H1 (cell line): ENCODE data around the gene C1orf74. TPM values are rescaled to one million over a fixed set of nuclear protein-coding genes. Genes with fewer than 3 reads are reported as not detected.

Source experiments
- CTCF ChIA-PET: fragments of 300-600 bp; sonication (Branson Sonifier 250); formaldehyde crosslinking; loops from one replicate; lab custom pipeline; 2021; ENCODE audit not compliant: partially characterized antibody; lab: Charles Lee
- POLR2A ChIA-PET: fragments of 300-600 bp; sonication (Branson Sonifier 250); formaldehyde crosslinking; loops from one replicate; lab custom pipeline; 2021; ENCODE audit warnings: inconsistent platforms; ENCODE audit not compliant: partially characterized antibody; lab: Charles Lee
- DNase-seq, 2 experiments: peaks; one replicate each; pipeline versions ENCODE4 v3.0.0 to v3.0.0-alpha.2; 2010 to 2022; ENCODE audit warnings: low spot score in 2 of 2, low read depth in 1 of 2, mixed read lengths in 1 of 2
- FAIRE-seq: peaks from 2 replicates; lab custom pipeline; 2011; peaks lifted over from hg19 to GRCh38; lab: Jason Lieb, UNC
- H2AFZ ChIP-seq: 2 replicates; pipeline ENCODE4 v1.8.1; 2012; ENCODE audit warnings: low read length, inconsistent platforms
- H2AK5ac ChIP-seq: 2 replicates; pipeline ENCODE4 v1.6.1; 2013; ENCODE audit warnings: low read depth, low read length
- H2BK120ac ChIP-seq: replicated peaks from 2 replicates; pipeline ENCODE3; 2013; ENCODE audit warnings: low read depth, low read length, inconsistent platforms
- H2BK12ac ChIP-seq: 2 replicates; pipeline ENCODE4 v1.6.1; 2013; ENCODE audit warnings: low read depth, low read length
- H2BK15ac ChIP-seq: 2 replicates; pipeline ENCODE4 v1.6.1; 2013; ENCODE audit warnings: low read length
- H2BK20ac ChIP-seq: 2 replicates; pipeline ENCODE4 v1.6.1; 2013; ENCODE audit warnings: low read length
- H2BK5ac ChIP-seq: 2 replicates; pipeline ENCODE4 v1.6.1; 2013; ENCODE audit warnings: low read depth, low read length
- H3K14ac ChIP-seq: 2 replicates; pipeline ENCODE4 v1.6.1; 2013; ENCODE audit warnings: inconsistent platforms; ENCODE audit not compliant: insufficient read length
- H3K18ac ChIP-seq: 2 replicates; pipeline ENCODE4 v1.6.1; 2013; ENCODE audit warnings: low read length; ENCODE audit errors: extremely low read depth
- H3K23ac ChIP-seq: 2 replicates; pipeline ENCODE4 v1.6.1; 2013; ENCODE audit warnings: inconsistent platforms; ENCODE audit not compliant: insufficient read length
- H3K23me2 ChIP-seq: 2 replicates; pipeline ENCODE4 v1.6.1; 2013; ENCODE audit warnings: low read depth, low read length
- H3K27ac ChIP-seq: 2 replicates; pipeline ENCODE4 v1.6.1; 2011; ENCODE audit warnings: low read depth, low read length, inconsistent platforms
- H3K27me3 ChIP-seq, 4 experiments: replicated peaks in 1 of 4; 1 replicate in 1 of 4; 2 replicates in 3 of 4; pipeline versions ENCODE4 v1.6.1 to v1.8.1; 2011 to 2013; ENCODE audit warnings: low read length in 3 of 4, mild to moderate bottlenecking in 3 of 4, inconsistent platforms in 2 of 4, mixed read lengths in 2 of 4, moderate library complexity in 1 of 4; ENCODE audit not compliant: control insufficient read depth in 3 of 4, insufficient read depth in 3 of 4; ENCODE audit errors: extremely low read depth in 1 of 4
- H3K36me3 ChIP-seq, 4 experiments: 2 replicates each; pipeline versions ENCODE4 v1.6.1 to v1.8.1; 2011 to 2013; ENCODE audit warnings: mild to moderate bottlenecking in 4 of 4, low read length in 3 of 4, moderate library complexity in 2 of 4, control low read depth in 1 of 4, inconsistent platforms in 1 of 4; ENCODE audit not compliant: insufficient read depth in 4 of 4, control insufficient read depth in 2 of 4
- H3K4ac ChIP-seq: replicated peaks from 2 replicates; pipeline ENCODE3; 2013; ENCODE audit warnings: low read length, low read depth, mixed read lengths, inconsistent platforms; ENCODE audit not compliant: insufficient read length
- H3K4me1 ChIP-seq, 4 experiments: replicated peaks in 1 of 4; 1 replicate in 1 of 4; 2 replicates in 3 of 4; pipeline versions ENCODE4 v1.6.1 to v1.8.1; 2011 to 2013; ENCODE audit warnings: low read length in 3 of 4, inconsistent platforms in 2 of 4, mixed read lengths in 1 of 4; ENCODE audit not compliant: insufficient read depth in 4 of 4, control insufficient read depth in 3 of 4
- H3K4me2 ChIP-seq, 2 experiments: 2 replicates each; pipeline versions ENCODE4 v1.6.1 to v1.8.1; 2011 to 2013; ENCODE audit warnings: low read depth in 2 of 2, low read length in 2 of 2, control low read depth in 1 of 2, inconsistent platforms in 1 of 2, mild to moderate bottlenecking in 1 of 2; ENCODE audit not compliant: insufficient read depth in 1 of 2
- H3K4me3 ChIP-seq, 4 experiments: fragments of 200-600, 300-600 bp in 1 of 4; sonication (generic), shearing (Covaris generic), sonication (Bioruptor Twin) in 1 of 4; 2 replicates each; pipeline versions ENCODE4 v1.5.1 to v1.8.1; 2011 to 2016; ENCODE audit warnings: low read length in 4 of 4, low read depth in 3 of 4, control low read depth in 2 of 4, inconsistent platforms in 2 of 4, mild to moderate bottlenecking in 2 of 4, mixed read lengths in 1 of 4, moderate library complexity in 1 of 4; ENCODE audit not compliant: insufficient read depth in 2 of 4; ENCODE audit errors: extremely low read depth in 1 of 4
- H3K56ac ChIP-seq: replicated peaks from 2 replicates; pipeline ENCODE3; 2013; ENCODE audit warnings: low read depth, mild to moderate bottlenecking, mixed read lengths, low read length, inconsistent platforms; ENCODE audit not compliant: insufficient read length
- H3K79me1 ChIP-seq: 2 replicates; pipeline ENCODE4 v1.6.1; 2013; ENCODE audit warnings: low read depth, low read length, control low read depth
- H3K79me2 ChIP-seq, 2 experiments: 2 replicates each; pipeline versions ENCODE4 v1.6.1 to v1.8.1; 2012 to 2013; ENCODE audit warnings: low read length in 2 of 2, mild to moderate bottlenecking in 2 of 2, inconsistent platforms in 1 of 2; ENCODE audit not compliant: insufficient read depth in 2 of 2, control insufficient read depth in 1 of 2
- H3K9ac ChIP-seq, 4 experiments: replicated peaks in 1 of 4; 1 replicate in 1 of 4; 2 replicates in 3 of 4; pipeline versions ENCODE4 v1.6.1 to v1.8.1; 2011 to 2013; ENCODE audit warnings: low read depth in 3 of 4, low read length in 3 of 4, control low read depth in 2 of 4, mild to moderate bottlenecking in 2 of 4, moderate library complexity in 2 of 4, inconsistent platforms in 1 of 4; ENCODE audit errors: extremely low read depth in 1 of 4
- H3K9me3 ChIP-seq, 2 experiments: 2 replicates each; pipeline versions ENCODE4 v1.6.1 to v1.8.1; 2012 to 2013; ENCODE audit warnings: mild to moderate bottlenecking in 2 of 2, moderate library complexity in 2 of 2, control low read depth in 1 of 2, inconsistent platforms in 1 of 2, low read depth in 1 of 2, low read length in 1 of 2, mixed read lengths in 1 of 2; ENCODE audit not compliant: insufficient read depth in 2 of 2
- H4K20me1 ChIP-seq, 2 experiments: replicated peaks in 1 of 2; 2 replicates each; pipeline versions ENCODE3 to v1.8.1; 2011 to 2013; ENCODE audit warnings: inconsistent platforms in 2 of 2, low read length in 2 of 2, mild to moderate bottlenecking in 1 of 2; ENCODE audit not compliant: insufficient read depth in 2 of 2, control insufficient read depth in 1 of 2
- H4K5ac ChIP-seq: 2 replicates; pipeline ENCODE4 v1.6.1; 2013; ENCODE audit warnings: low read length, low read depth, mixed read lengths, inconsistent platforms; ENCODE audit not compliant: insufficient read length
- H4K8ac ChIP-seq: 2 replicates; pipeline ENCODE4 v1.8.0; 2013; ENCODE audit warnings: mild to moderate bottlenecking, moderate library complexity, low read length, inconsistent platforms; ENCODE audit not compliant: insufficient read depth; ENCODE audit errors: extremely low read depth
- H4K91ac ChIP-seq: replicated peaks from 2 replicates; pipeline ENCODE3; 2013; ENCODE audit warnings: low read length, mixed read lengths, inconsistent platforms; ENCODE audit not compliant: insufficient read length
- NRF1 ChIP-seq: IDR thresholded peaks from 2 replicates; pipeline ENCODE4 v1.6.1; 2011; ENCODE audit warnings: mild to moderate bottlenecking, low read depth, low read length, improper control_type of control experiment
- RBBP5 ChIP-seq: IDR thresholded peaks from 2 replicates; pipeline ENCODE4 v1.7.1; 2012; ENCODE audit warnings: low read depth, mild to moderate bottlenecking, inconsistent platforms, low read length, moderate library complexity, borderline replicate concordance
- SP2 ChIP-seq: IDR thresholded peaks from 2 replicates; pipeline ENCODE4 v1.6.1; 2012; ENCODE audit warnings: mild to moderate bottlenecking, low read length, inconsistent platforms
- SUZ12 ChIP-seq: fragments of 200-600 bp; sonication (generic); IDR thresholded peaks from 2 replicates; pipeline ENCODE4 v1.6.1; 2012; ENCODE audit warnings: mild to moderate bottlenecking, inconsistent platforms, low read length, moderate library complexity, mixed read lengths
- TAF1 ChIP-seq: IDR thresholded peaks from 2 replicates; pipeline ENCODE4 v1.6.1; 2011; ENCODE audit warnings: mild to moderate bottlenecking, low read depth, low read length
- TEAD4 ChIP-seq: IDR thresholded peaks from 2 replicates; pipeline ENCODE4 v1.6.1; 2012; ENCODE audit warnings: low read depth, low read length, inconsistent platforms, mixed read lengths
- YY1 ChIP-seq: IDR thresholded peaks from 2 replicates; pipeline ENCODE4 v1.6.1; 2011; ENCODE audit warnings: low read depth, mild to moderate bottlenecking, low read length
- ZNF274 ChIP-seq: IDR thresholded peaks from 2 replicates; pipeline ENCODE4 v1.7.0; 2012; ENCODE audit warnings: low read length, borderline replicate concordance; ENCODE audit errors: extremely low read depth
- WGBS, 2 experiments: shearing (Covaris generic) in 1 of 2; methylation state at CpG; one replicate each; pipeline versions ENCODE4 v1.1.6 to v1.1.7; 2013 to 2015; ENCODE audit warnings: low lambda C conversion rate in 2 of 2, mixed read lengths in 2 of 2, inconsistent platforms in 1 of 2, low coverage in 1 of 2, missing lambda C conversion rate in 1 of 2; ENCODE audit not compliant: insufficient replicate concordance in 2 of 2, insufficient coverage in 1 of 2, insufficient read length in 1 of 2; ENCODE audit errors: extremely low coverage in 1 of 2, missing lambda C conversion rate in 1 of 2; 5-methylcytosine and 5-hydroxymethylcytosine counted together
- polyA plus RNA-seq, 7 experiments: library from polyadenylated mRNA; depleted of rRNA in 3 of 7; stranded (reverse) in 5 of 7; unstranded in 2 of 7; fragments of >200 nt in 5 of 7; fragments of 200-250 nt in 2 of 7; gene quantifications; 1 replicate in 5 of 7; 2 replicates in 1 of 7; 4 replicates in 1 of 7; pipeline versions ENCODE4 v1.2.1 to v1.2.3, GENCODE V29; 2011 to 2013; ENCODE audit warnings: missing spikeins in 2 of 7, mixed read lengths in 2 of 7
- total RNA-seq: library from RNA; stranded (reverse); fragmentation: NEBNext Ultra II Directional; extraction: Animal tissue kit (Norgen Biotek cat#: 25700); gene quantifications from 2 replicates; pipeline ENCODE4 v1.2.1, GENCODE V29; 2021
- TF ChIP-seq, protein P1 (sequence below): IDR thresholded peaks from 2 replicates; pipeline ENCODE4 v1.6.1; 2011; ENCODE audit warnings: low read depth, mild to moderate bottlenecking, low read length; ENCODE audit not compliant: insufficient read depth
- TF ChIP-seq, protein P2 (sequence below), 3 experiments: IDR thresholded peaks; 1 replicate in 2 of 3; 2 replicates in 1 of 3; pipeline versions ENCODE4 v1.5.1 to v1.6.1; 2011; ENCODE audit warnings: low read length in 3 of 3, mild to moderate bottlenecking in 3 of 3, inconsistent platforms in 2 of 3, low read depth in 1 of 3, moderate library complexity in 1 of 3; ENCODE audit not compliant: insufficient read depth in 1 of 3; ENCODE audit errors: control extremely low read depth in 1 of 3

Gene C1orf74
- total and polyA plus RNA-seq, 2 of the 8 experiments (the other 6 are each of a cell fraction or from before 2014, with no cell fraction given), result 3.1 to 3.9 TPM

DNA sequence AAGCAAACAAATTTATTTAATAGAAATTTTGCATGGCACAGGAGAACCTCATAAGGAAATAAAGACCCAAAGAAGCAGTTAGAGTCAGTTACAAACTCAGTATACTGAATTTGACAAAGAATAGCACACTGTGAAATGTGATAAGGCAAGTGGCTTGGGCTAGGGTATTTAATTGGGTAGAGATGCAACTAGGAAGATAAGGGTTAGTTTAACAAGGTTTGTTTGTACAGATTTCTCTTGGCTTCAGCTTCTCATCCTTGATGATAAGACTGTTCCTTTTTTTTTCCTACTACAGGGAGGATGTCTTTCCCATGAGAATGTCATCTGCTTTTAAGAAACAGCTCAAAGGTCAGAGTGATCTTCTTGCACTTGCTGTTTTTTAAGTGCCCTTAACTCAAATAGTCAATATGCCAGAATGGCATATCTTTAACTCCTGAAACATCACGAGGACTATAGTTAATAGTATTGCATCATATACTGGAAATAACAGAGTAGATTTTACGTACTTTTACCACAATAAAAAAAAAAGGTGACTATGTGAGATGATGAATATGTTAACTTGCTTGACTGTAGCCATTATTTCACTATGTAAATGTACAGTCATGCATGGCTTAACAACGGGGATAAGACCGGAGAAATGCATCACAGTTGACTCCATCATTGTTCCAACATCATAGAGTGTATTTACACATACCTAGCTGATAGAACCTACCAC, 37.8 kb downstream of the C1orf74 start:
- no peak overlapping the region for H2BK15ac ChIP-seq
- no peak overlapping the region for H3K56ac ChIP-seq
- POLR2A ChIA-PET, result no interaction called here
- CTCF ChIA-PET, result interaction anchor here (0.7 to 4.0 kb wide), 12 partner anchors 8 to 234 kb away, joined by 3 to 22 read pairs (median 4); no protein-coding TSS in a partner anchor
- no peak overlapping the region for H3K14ac ChIP-seq
- no peak overlapping the region for H2BK20ac ChIP-seq
- peaks cover 0 to 4% (median 0%) of the 10 kb centered on the region in 4 experiments; a peak in 1 of 7 replicates for H3K27me3 ChIP-seq
- no peaks in the 10 kb centered on the region for H3K9me3 ChIP-seq
- no peak overlapping the region for H4K91ac ChIP-seq
- no peak overlapping the region for H2BK5ac ChIP-seq
- H2BK120ac ChIP-seq, result no peak overlapping the region
- H3K79me1 ChIP-seq, result no peaks in the 10 kb centered on the region
- no peaks in the 10 kb centered on the region for H3K23me2 ChIP-seq
- H3K4me2 ChIP-seq, result 0 out of 4 replicates have a peak overlapping the region, but pooled peaks of 1 of the 2 experiments have one; percentile 8
- H3K79me2 ChIP-seq, result no peaks in the 10 kb centered on the region
- no peak overlapping the region for H3K9ac ChIP-seq
- no peak overlapping the region for H3K23ac ChIP-seq
- FAIRE-seq, result no peak
- no peaks in the 10 kb centered on the region for H4K20me1 ChIP-seq
- 86% methylated on average over 4 of the region's 4 CpGs; no CpG with 5 or more reads in 1 of the 2 experiments for WGBS, 2 experiments
- H3K36me3 ChIP-seq, result no peaks in the 10 kb centered on the region
- peaks cover 0 to 11% (median 0%) of the 10 kb centered on the region in 4 experiments; a peak in 1 of 7 replicates for H3K4me1 ChIP-seq
- no peak overlapping the region for H2AK5ac ChIP-seq
- H3K27ac ChIP-seq, result no peak overlapping the region
- H3K4me3 ChIP-seq, result no peak overlapping the region
- no peak overlapping the region for H4K5ac ChIP-seq
- no peak overlapping the region for H3K18ac ChIP-seq
- H2BK12ac ChIP-seq, result no peak overlapping the region
- no peak overlapping the region for H3K4ac ChIP-seq
- H2AFZ ChIP-seq, result no peak overlapping the region
- DNase-seq, result no peak
- H4K8ac ChIP-seq, result no peak overlapping the region
- TF ChIP-seq TAF1 (no peak), ZNF274 (no peak), NRF1 (no peak), RBBP5 (no peak), YY1 (no peak), TEAD4 (no peak), SUZ12 (no peak), SP2 (no peak)
- TF ChIP-seq, protein P1, sequence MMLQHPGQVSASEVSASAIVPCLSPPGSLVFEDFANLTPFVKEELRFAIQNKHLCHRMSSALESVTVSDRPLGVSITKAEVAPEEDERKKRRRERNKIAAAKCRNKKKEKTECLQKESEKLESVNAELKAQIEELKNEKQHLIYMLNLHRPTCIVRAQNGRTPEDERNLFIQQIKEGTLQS, result no peak
- TF ChIP-seq, protein P2, sequence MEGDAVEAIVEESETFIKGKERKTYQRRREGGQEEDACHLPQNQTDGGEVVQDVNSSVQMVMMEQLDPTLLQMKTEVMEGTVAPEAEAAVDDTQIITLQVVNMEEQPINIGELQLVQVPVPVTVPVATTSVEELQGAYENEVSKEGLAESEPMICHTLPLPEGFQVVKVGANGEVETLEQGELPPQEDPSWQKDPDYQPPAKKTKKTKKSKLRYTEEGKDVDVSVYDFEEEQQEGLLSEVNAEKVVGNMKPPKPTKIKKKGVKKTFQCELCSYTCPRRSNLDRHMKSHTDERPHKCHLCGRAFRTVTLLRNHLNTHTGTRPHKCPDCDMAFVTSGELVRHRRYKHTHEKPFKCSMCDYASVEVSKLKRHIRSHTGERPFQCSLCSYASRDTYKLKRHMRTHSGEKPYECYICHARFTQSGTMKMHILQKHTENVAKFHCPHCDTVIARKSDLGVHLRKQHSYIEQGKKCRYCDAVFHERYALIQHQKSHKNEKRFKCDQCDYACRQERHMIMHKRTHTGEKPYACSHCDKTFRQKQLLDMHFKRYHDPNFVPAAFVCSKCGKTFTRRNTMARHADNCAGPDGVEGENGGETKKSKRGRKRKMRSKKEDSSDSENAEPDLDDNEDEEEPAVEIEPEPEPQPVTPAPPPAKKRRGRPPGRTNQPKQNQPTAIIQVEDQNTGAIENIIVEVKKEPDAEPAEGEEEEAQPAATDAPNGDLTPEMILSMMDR (IDR thresholded peaks at IDR 0.05; ENCODE audit: control extremely low read depth in 1 of 3, insufficient read depth in 1 of 3, low read depth in 1 of 3, low read length in 3 of 3), result no peak
